Activated CD4-positive, alpha-beta T cell treated with anti-CD3 and anti-CD28 coated beads, Interleukin-2, amount 50 U/mL, for 16 hours (primary cell): Measurements from ENCODE around the gene OR1K1.
A peak's percentile ranks its signal among the peaks of the same experiment; 100 is the strongest.
"Not testable (repeated sequence)": the region's sequence is repeated elsewhere in the genome, so short reads cannot be mapped to it uniquely, and the experiment has no call there.

Experiments used
- DNase-seq: peaks from one replicate; pipeline ENCODE4 v3.0.0-alpha.2; 2020

OR1K1 gene, protein sequence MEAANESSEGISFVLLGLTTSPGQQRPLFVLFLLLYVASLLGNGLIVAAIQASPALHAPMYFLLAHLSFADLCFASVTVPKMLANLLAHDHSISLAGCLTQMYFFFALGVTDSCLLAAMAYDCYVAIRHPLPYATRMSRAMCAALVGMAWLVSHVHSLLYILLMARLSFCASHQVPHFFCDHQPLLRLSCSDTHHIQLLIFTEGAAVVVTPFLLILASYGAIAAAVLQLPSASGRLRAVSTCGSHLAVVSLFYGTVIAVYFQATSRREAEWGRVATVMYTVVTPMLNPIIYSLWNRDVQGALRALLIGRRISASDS

DNA sequence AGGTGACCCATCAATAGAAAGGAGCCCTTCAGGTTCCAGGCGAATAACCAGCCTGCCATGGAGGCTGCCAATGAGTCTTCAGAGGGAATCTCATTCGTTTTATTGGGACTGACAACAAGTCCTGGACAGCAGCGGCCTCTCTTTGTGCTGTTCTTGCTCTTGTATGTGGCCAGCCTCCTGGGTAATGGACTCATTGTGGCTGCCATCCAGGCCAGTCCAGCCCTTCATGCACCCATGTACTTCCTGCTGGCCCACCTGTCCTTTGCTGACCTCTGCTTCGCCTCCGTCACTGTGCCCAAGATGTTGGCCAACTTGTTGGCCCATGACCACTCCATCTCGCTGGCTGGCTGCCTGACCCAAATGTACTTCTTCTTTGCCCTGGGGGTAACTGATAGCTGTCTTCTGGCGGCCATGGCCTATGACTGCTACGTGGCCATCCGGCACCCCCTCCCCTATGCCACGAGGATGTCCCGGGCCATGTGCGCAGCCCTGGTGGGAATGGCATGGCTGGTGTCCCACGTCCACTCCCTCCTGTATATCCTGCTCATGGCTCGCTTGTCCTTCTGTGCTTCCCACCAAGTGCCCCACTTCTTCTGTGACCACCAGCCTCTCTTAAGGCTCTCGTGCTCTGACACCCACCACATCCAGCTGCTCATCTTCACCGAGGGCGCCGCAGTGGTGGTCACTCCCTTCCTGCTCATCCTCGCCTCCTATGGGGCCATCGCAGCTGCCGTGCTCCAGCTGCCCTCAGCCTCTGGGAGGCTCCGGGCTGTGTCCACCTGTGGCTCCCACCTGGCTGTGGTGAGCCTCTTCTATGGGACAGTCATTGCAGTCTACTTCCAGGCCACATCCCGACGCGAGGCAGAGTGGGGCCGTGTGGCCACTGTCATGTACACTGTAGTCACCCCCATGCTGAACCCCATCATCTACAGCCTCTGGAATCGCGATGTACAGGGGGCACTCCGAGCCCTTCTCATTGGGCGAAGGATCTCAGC, at the start of gene OR1K1:
Gene OR1K1 (plus strand): TSS at position 58 of the 995 bp plus-strand sequence. CDS start 0 bp downstream, at position 58.
- DNase-seq: no peak

DNA sequence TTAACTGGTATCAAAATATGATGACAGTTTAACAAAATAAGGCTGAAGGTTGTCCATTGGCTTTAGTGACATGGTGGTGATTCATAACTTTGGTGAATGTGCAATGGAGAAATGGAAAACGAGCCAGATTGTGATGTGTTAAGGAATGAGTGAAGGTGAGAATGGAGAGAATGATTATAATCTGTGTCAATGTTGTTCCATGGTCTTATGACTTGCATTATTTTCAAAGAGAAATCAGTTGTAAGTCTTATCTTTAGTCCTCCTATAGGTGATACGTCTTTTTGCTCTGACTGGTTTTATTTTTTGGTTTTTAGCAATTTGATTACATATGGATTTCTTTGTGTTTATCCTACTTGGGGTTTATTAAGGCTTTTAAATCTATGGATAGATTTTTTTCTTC, 45.1 kb upstream of the OR1K1 start:
- DNase-seq: no peak

DNA sequence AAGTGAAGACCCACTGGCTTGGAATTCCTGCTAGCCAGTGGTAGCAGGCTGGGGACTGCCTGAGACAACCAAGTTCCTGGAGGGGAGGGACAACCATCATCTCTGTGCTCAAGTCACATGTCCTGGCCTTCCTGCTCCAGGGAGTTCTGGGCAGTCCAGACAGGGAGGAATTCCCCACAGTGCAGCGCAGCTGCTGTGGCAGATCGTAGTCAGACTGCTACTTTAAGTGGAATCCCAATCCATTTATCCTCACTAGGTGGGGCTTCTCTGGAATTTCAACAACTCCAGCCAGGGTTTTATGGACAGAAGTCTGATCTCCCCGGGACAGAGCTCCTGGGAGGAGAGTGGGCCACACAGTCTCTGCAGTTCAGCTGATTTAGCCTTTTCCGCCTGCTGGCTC, 32.1 kb upstream of the OR1K1 start:
- DNase-seq: no peak

DNA sequence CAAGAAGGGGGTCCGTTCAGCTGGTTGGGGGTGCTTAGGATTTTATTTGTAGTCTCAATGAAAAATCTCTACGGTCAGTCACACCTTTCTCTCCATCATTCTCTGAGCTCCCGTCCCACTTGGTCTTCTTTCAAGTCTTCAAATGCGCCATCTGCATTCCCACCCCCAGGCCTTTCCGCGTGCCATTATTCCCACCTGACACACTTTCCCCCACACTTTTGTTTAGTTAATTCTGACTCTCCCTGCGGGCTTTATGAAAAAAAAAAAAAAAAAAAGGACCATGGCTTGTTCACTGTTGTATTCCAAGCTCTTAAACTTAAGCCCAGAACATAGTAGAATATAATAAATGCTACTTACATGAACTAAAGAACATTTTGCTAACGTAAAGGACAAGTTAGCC, 22.9 kb upstream of the OR1K1 start:
- DNase-seq: no peak

DNA sequence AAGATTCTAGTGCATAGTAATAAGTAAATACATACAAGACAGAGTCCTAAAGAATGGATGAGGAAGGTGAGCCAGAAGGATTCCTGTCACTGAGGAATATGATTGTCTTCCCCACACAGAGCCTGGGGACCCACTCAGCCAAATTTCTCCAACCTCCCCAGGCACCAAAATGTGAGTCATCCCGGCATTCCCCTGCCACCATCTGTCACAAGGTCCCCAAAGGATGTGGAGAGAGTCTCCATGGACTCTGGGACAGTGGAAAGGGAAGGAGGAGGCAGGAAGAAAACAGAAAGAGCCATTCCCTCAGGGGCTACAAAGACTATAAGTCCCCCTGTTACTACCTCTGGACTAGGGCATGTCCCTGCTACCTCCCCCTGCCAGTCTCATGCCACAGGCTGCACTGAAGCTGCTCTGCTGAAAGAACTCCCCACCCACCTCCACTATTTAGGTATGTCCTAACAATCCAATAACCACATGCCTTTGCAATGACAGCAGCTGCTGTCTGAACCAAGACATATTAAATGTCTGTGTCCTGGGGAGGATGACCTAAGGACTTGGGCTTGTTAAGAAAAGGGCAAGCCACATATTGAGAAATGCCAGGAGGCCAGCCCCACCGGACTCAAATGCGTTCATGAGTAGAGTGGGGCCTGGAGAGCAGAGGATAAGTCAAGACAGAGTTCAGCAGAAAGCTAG, 21.8 kb upstream of the OR1K1 start:
- DNase-seq: no peak

DNA sequence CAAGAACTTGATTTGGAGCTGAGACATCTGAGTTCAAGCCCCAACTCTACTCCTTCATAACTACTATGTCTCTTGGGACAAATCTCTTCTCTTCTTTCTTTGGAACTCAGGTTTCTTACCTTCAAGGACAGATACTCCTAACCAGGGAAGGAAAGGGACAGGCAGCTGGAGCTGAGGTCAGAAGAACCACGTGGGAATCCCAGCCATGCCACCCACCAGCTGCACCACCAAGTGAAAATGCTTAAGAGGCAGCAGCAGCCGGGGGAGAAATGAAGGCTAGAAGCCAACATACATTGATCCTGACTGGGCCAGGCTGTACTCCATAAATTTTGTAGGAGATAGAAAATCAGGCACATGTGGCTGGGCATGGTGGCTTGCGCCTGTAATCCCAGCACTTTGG, 20.7 kb upstream of the OR1K1 start:
- no peak for DNase-seq

DNA sequence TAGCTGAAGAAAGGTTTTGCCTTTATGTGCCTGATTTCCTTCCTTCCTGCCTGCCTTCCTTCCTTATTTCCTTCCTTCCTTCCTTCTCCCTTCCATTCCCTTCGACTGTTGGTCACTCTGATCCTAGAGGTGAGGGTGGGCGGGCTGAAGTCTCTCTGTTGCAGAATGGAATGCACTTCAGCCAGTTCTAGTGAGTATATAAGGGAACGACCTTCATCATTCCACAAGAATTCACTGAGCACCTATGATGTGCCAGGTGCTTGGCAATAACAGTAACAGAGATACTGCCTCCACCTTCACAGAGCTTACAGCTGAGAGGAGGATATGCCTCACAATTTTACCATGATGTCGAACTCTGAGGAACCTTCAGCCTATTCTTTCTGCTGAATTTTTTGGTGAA, 19.9 kb upstream of the OR1K1 start:
- DNase-seq: no peak

DNA sequence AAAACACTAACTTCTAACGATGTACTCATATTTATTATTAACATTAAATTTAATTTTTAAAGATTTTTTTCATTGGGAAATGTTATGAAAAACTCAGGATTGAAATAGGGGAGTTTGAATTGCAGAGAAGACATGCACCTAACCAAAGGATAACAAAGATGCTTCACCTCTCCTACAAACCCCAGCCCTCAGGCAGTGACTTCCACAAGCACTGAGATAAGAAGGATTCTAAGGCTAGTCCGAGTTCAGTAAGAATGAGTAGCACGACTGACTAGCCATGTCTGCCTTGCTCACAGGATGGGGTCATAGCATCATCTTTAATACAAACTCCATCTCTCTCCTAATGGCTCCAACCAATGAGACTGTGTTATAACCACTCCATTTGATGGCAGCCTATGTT, 18.3 kb upstream of the OR1K1 start:
- DNase-seq: no peak

DNA sequence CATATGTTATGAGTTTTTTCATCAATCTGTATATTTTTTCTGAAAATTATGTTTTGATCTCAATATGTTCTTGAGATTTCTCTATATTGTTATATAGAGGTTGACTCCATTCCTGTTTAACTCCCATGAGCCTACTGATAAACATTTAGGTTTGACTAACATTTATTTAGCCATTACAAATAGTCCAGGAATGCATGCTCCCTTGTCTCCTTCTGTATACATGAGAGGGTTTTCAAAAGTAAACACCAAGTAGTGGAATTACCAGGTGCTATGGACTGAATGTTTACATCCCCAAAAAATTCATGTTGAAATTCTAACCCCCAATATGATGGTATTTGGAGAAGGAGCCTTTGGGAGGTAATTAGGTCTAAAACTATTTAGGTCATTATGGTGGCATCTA, 14.7 kb upstream of the OR1K1 start:
- DNase-seq: no peak

DNA sequence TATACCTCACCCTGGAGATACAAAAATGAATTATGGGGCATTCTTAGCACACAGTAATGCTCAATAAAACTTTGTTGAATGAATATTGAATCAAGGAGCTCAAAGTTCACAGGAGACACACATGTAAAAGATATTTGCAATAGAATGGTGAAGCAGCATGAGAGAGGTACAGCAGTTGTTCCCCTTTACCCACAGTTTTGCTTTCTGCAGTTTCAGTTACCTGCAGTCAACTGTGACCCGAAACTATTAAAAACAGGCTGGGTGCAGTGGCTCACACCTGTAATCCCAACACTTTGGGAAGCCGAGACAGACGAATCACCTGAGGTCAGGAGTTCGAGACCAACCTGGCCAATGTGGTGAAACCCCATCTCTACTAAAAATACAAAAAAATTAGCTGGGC, 13.6 kb upstream of the OR1K1 start:
- no peak for DNase-seq

DNA sequence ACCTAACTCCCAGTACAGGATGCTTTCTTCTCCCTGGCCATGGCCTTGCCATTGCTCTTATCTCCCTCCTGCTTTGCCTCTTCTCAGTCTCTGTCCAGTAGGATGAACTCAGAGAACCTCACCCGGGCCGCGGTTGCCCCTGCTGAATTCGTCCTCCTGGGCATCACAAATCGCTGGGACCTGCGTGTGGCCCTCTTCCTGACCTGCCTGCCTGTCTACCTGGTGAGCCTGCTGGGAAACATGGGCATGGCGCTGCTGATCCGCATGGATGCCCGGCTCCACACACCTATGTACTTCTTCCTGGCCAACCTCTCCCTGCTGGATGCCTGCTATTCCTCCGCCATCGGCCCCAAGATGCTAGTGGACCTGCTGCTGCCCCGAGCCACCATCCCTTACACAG, 11.1 kb upstream of the OR1K1 start, which contains the start of gene OR5C1:
Gene OR5C1 (plus strand): TSS at position 103 of the 400 bp plus-strand sequence. CDS start 0 bp downstream, at position 103.
- DNase-seq: no peak

DNA sequence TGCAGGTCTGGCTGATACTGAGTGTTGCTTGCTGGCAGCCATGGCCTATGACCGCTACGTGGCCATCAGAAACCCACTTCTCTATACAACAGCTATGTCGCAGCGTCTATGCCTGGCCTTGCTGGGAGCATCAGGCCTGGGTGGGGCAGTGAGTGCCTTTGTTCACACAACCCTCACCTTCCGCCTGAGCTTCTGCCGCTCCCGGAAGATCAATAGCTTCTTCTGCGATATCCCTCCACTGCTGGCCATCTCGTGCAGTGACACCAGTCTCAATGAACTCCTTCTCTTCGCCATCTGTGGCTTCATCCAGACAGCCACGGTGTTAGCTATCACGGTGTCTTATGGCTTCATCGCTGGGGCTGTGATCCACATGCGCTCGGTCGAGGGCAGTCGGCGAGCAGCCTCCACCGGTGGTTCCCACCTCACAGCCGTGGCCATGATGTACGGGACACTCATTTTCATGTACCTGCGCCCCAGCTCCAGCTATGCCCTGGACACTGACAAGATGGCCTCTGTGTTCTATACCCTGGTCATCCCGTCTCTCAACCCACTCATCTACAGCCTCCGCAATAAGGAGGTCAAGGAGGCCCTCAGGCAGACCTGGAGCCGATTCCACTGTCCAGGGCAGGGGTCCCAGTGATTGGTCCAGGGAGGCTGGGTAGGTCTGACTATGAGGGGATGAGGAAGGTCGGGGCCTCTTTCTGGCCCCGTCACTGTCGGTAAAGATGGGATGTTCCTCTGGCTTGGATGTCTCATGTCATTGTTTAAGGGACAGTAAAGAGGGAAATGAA, 10.5 kb upstream of the OR1K1 start:
- DNase-seq: no peak

DNA sequence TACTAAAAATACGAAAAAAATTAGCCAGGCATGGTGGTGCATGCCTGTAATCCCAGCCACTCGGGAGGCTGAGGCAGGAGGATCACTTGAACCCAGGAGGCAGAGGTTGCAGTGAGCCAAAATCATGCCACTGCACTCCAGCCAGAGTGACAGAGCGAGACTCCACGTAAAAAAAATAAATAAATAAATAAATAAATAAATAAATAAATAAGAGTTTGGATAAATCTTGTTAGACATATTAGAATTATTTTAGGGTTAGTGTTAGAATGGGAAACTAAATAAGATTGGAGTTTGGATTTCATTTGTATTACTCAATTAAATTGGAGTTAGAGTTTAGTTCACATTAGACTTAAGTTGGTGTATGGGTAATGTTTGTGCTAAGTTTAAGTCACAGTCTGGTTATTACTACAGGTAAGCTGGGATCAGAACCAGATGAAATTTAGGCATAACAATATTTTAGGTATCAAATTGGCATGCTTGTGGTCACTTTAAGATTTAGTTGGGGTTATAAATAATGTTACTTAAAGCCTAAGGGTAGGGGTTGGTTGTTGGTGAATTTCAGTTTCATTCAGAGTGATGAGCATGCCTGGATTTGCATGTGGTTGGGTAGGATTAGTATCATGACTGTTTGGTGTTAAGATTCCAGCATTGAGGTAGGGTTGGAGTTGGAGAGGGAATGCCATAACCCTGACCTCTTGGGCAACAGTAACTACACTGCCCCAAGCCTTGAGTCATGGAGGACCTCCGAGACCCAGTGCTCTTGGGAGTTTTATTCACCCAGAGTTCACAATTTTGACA, 7.9 kb upstream of the OR1K1 start:
- no peak for DNase-seq

DNA sequence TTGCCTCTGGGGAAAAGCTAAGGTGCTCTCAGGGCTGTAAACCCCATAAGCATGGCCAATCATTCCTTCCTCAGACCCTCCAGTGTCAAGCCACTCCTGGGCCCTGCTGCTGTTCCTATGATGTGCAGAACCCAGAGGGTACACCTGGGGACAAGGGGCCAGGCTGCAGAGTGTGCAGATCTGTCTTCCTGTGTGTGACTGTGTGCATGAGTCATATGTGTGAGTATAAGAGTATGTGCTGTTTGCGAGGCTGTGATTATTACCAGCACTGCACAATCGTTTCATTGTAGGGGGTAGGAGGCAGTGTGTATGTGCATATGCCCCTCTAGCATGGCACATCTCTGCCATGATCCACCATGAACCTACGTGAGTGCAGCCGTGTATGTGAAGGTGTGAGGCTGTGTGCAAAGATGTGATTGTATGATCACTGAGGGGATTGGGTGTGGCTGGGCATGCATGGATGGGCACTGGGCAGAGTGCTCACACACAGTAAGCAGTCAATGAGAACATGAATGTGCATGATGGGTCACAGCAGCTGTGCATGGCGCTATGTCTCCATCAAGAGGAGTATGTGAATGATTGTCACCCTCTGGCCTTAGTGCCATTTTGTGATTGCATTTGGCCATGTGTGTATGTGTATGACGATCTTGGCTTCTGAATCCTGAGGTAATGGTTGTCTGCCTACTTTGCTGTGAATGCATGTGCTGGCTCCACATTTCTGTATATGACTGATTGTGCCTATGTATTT, 2.4 kb upstream of the OR1K1 start:
- no peak for DNase-seq

DNA sequence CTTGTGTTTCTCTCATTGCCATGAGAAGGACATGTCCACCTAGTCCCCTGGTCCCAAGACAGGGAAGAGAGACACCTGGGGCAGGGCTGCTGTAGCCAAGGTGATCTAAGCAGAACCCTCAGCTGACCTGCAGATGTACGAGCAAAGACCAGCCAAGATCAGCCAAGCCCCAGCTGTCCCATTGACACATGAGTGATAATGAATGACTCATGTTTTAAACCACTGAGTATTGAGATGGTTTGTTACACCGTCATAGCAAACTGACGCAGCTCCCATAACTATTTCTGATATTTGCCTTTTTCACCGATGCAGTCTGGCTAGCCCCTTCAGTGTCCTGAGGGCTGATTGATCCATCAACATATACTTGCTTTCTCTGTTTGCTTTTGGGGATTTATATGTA, 6.7 kb downstream of the OR1K1 start:
- DNase-seq: peak; percentile 49

DNA sequence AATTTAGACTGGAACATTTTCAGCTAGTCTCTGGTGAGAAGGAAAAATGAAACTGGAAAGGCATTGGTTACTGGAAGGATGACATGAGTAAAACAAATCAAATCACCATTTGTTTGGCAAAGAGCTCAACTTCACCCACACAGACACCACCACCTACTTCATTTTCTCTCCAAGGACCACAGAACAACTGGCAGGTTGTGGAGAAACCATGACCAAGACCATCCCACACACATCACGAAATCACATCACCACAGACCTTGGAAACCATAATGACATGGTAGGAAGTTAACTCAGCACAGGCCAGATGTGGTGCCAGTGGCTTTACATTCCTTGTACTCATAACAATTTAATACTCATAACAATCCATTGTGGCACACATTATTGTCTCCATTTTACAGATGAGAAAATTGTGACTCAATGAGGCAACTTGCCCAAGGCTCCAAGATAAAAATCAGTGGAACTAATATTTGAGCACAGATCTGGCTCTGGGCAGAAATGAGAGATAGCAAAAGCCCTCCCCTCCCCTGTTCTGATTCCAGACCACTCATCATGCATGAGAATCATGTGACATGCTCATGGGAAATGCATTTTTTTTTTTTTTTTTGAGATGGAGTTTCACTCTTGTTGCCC, 7.5 kb downstream of the OR1K1 start:
- peak; percentile 87 for DNase-seq

DNA sequence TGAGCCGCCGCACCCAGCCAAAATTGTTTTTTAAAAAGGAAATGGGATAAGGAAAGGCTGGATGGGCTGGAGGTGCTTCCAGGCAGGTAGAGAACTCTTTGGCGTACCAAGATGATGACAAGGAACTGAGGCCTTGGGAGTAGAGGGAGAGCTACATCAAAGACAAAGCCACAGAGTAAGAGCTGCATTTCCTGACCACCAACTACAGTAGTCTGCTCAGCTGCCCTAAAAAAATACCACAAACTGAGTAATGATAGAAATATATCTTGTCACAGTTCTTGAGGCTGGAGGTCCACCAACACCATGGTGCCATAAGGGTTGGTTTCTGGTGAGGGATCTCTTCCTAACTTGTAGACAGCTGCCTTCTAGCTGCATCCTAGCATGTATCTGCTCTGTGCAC, 8.2 kb downstream of the OR1K1 start:
- peak; percentile 45 for DNase-seq

DNA sequence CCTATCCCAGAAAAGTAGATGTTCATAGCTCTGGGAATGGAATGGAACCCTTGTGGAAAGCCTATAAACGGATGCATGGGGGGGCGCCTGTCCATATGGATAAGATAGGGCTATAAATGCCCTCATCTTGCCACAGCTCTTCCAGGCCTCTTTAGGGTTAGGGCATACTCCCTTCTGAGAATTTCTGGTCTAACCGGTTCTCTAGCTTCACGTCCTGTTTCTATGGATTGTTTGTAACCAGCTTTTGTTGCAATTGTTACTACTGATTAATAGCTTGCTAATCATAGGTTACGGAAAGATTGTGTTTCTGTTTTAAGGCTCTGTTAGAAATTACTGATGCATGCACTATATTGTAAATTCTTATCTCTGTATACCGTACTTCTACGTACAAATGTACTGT, 9.3 kb downstream of the OR1K1 start:
- not testable (repeated sequence) for DNase-seq

DNA sequence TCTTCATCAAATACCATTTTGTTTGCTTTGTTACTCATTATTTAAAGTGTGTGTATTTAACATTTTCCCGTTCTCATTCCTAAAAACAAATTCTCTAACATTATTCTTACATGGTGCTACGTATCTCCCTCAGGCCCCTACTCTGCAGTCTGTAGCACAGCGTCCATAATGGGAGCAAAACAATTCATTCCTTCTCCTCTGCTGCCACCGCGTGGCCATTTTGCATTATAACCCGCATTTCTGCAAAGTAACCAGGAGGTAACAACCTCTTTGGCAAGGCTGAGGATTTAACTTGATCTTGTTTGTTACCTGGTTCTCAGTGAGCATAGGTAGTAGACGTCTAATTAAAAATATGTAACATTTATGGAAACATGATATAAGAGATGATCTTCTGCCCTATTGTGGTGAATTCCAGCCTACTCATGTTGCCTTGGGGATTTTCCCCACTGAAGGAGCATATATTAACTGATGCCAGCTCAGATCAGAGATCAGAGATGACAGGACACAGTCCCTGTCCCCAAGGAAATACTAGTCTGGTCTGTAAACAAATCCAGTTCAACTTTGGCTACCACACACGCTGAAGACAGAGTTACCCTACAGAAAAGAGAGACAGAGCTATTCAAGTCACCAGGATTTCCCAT, 10.5 kb downstream of the OR1K1 start:
- peak; percentile 77 for DNase-seq

DNA sequence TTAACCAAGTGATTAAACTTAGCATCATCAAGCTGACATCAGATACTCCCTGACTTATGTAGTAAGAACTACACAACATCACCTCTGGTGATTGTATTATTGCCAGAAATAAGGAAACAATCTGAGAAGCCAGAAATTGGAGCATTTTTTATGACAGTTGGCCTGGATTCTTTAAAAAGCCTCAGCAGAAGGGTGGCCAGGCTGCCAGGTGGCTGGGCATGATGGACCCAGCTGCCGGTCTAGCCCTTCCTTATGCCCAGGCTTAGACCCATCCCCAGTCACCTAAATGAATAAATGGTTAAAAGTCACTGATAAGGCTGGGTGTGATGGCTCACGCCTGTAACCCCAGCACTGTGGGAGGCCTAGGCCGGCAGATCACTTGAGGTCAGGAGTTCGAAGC, 12.8 kb downstream of the OR1K1 start:
- DNase-seq: no peak
